Activated CD4-positive, alpha-beta T cell treated with anti-CD3 and anti-CD28 coated beads, Interleukin-10, Interleukin-2, amounts not matched to agents 100 ng/mL and 50 ng/mL, durations not matched to agents 16 hours and 8 hours (primary cell): Measurements from ENCODE around the gene SMAD2.

Experiments
- DNase-seq: peaks from one replicate; pipeline ENCODE4 v3.0.0-alpha.2; 2020

The SMAD2 gene

DNA sequence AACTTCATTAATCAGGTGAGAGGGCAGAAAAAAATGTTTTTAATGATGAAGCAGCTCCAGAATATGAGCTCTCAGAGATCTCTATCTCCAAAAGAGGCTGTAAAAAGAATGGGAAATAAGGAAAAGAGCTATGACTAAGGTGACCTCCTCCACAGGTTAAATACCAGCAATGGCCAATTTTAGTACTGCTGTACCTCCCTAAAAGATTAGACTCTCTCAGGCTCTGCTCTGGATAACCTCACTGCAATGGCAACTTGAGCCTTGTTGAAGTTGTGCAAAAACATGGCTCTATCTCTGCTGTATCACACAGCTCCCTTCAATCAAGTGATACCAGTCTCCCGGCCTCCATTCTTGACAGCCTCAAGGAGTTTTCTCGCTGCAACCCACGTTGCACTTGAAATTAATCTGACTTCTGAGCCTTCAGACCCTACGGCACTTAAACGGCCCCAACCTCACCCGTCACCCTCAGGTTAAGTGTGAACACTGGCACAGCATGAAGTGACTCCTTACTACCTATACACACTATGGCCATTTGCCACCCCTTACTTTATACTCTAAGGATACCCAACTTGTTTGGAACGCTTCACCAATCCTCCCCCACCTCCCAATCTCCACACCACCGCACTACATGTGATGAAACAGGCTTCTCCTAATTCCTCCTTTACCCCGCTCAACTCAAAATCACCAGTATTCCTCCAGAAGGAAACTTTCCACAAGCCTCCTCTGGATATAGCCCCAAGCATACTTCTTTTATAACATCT, 36.3 kb downstream of the SMAD2 start:
- no peak for DNase-seq

GRCh38 chr18:47893047-47893446, 37.4 kb downstream of the SMAD2 start:
- no peak for DNase-seq

DNA sequence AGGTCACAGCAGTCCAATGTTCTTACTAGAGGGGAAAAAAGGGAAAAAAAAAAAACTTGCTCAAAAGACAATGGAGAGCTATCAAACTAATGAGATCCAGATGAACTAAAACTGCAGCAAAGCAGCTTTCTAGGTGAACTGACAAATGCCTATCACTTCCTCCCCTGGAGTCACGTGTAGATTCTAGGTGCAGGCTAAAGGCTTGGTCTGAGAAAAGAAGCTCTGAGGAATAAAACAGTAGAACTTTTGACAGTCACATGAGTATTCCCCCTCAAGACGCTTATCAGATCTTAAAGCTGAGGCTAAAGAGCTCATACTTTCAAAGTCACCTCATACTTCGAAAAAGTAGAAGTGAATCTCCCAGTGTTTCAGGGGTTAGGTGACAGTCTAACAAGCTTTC, 42.3 kb downstream of the SMAD2 start:
- DNase-seq, result no peak

- DNase-seq, result no peak
Observed at GRCh38 chr18:47887227-47887626, 43.2 kb downstream of the SMAD2 start.

DNA sequence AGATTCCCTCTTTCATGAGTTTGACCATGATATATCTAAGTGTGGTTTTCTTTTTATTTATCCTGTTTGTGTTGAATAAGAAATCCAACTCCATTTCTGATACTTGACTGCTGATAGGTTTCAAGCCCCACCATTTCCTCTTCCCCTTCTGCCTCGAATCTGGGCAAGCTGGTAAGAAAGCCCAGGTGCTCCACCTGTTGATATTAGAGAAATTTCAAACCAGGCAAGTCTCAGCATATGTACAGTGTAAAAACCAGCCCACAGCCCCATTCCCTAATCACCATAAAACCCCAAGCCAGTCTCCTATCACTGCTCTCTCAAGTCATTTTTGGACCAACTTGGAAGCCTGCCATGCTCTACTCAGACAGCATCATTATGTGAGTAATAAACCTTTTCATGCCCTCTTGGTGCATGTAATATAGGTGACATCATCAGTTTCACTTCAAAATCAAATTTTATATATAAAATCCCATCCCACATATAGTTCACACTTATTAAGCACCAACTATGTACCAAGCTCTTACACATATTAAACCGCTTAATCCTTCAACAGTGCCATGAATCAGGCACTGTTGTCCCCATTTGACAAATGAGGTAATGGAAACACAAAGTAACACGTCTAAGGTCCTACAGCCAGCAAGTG, 46.6 kb downstream of the SMAD2 start:
- DNase-seq, result no peak

GRCh38 chr18:47882641-47883040, 47.8 kb downstream of the SMAD2 start:
- no peak for DNase-seq

GRCh38 chr18:47881752-47882455, 48.6 kb downstream of the SMAD2 start:
- DNase-seq, result no peak

DNA sequence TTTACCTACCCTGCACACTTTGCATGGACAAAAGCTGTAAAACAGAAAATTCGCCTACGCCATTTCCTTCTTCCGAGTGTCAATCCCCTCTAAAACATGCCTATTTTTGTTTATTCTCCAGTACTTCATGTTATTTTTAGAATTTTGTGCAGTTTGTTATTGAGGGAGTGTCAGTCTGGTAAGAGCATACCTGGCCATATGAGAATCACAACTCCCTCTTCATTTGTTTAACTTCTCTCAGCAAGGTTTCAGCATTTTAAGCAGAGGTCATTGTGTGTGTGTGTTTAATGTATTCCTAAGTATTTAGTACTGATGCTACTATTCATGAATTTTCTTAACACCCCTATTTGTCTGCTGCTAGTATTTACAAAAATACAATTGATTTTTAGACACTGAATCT, 49.4 kb downstream of the SMAD2 start:
- DNase-seq, result no peak

DNA sequence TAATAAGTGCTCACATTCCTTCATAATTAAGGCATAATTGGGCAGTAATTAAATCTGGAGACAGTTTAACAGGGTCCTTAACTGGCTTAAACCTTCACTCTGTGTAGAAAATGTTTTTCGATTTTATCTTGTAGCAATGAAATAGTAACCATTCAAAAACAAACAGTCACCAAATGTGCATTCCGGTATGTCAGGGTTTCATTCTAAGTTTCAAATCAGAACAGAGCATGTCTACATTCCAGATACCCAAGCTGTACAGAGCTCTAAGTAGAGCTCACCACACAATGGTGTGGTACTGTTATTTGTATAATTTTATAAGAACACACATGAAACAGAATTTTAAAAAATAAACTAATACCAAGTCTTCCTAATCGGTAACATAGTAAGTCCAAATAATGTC, 52.6 kb downstream of the SMAD2 start:
- no peak for DNase-seq

GRCh38 chr18:47876813-47877212, 53.6 kb downstream of the SMAD2 start:
- DNase-seq, result no peak

DNA sequence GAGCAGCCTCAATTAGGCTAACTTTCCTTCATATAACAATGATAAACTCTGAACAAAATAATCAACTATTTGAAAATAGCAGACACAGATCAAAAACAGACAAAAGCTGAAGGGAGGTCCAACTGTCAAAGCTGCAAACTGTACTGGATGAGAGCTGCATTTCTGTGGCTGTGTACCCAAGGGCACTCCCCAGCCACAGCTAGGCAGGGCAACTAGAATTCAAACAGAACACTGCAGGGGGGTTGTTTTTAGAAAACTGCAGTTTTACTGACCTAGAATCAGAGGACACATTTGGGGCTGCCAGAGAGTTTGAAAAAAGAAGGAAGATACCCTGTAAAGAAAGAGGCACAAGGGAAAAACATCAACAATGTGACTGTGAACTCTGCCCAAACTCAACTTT, 56.8 kb downstream of the SMAD2 start:
- no peak for DNase-seq

DNA sequence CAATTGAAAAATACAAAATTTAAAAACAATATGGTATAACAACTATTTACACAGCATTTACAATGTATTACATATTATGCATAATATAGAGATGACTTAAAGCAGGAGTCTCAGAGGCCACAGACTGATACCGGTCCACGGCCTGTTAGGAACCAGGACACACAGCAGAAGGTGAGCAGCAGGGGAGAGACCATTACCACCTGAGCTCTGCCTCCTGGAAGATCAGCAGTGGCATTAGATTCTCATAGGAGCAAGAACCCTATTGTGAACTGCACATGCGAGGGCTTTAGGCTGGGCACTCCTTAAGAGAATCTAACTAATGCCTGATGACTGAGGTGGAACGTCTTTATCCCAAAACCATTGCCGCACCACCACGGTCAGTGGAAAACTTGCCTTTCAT, 58.0 kb downstream of the SMAD2 start:
- DNase-seq, result no peak

DNA sequence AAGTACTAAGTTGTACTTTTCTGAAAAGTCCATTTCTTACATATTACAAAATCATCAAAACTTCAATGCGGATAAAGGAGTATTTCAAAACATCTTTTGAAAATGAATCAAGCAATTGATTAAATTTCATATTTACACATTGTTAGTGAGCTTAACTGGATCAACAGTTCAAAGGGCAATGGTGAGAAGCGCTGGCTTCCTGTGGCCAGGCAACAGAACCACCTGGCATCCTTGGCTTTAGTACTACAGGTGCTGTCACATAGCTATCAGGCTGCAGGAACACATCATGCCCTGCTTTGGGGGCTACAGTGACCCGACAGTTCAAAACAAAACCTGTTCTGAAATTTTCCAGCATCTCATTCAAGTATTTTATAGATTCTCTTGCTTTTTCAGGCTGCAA, 59.2 kb downstream of the SMAD2 start:
- no peak for DNase-seq

- DNase-seq, result no peak
Observed at GRCh38 chr18:47870605-47871004, 59.9 kb downstream of the SMAD2 start.

- no peak for DNase-seq
Observed at GRCh38 chr18:47868744-47869143, 61.7 kb downstream of the SMAD2 start.

GRCh38 chr18:47865183-47865582, 65.3 kb downstream of the SMAD2 start:
- no peak for DNase-seq

- no peak for DNase-seq
Observed at GRCh38 chr18:47863041-47863440, 67.4 kb downstream of the SMAD2 start.

DNA sequence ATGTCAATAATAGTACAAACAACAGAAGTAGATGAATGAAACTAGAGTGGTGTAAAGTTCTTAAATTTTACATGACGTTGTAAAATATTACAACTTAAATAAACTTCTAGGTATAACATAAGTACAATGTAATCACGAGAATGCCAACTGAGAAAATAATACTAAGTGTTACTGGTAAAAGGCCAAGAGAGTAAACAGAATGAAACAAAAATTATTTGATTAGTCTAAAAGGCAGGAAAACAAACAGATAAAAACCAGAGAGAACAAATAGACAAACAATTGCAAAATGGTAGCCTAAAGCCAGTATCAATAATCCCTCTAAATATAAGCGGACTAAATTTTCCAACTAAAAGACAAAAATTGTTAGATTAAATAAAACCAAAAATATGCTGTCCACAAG, 71.9 kb downstream of the SMAD2 start:
- no peak for DNase-seq

GRCh38 chr18:47847635-47848034, 82.8 kb downstream of the SMAD2 start:
- no peak for DNase-seq

DNA sequence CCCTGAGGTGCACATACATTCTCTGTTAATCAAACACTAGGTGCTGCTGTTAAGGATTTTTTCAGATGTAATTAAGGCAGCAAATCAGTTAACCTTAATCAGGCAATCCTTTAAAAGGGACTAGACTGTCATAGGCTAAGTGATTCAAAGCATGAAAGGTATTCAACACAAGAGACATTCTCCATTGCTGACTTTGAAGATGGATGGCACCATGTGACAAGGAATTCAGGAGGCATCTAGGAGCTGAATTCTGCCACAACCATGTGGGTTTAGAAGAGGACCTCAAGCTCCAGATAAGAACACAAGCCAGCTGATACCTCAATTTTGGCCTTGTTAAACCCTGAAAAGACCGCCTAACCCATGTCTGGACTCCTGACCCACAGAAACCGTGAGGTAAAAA, 84.0 kb downstream of the SMAD2 start:
- no peak for DNase-seq

DNA sequence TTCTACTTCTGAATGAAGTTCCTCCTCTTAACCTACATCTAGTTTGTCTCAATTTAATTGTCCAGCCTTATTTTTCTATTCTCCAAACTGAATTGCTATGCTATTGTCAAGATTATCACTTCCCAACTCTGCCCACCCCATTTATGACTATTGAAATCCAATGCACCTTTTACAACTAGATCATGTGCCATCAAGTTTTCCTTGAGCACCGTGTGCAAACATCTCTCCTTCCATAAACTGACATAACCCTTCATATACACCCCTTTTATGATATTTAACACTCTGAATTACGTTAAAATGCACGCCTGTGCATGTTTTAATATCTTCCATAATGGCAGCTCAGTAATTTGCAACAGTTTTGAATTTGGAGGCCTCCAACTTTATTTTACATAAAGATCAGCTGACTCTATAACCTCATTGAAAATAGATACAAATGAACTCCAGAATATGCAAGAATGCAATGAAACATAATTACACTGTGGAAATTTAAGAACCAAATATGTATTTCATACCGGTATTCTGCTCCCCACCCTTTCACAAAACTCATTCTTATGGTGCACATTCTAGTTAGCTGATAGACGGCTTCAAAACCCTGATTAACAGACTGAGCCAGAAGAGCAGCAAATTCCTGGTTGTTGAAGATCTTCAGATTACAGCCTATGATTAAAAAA, 85.5 kb downstream of the SMAD2 start:
- DNase-seq, result no peak

DNA sequence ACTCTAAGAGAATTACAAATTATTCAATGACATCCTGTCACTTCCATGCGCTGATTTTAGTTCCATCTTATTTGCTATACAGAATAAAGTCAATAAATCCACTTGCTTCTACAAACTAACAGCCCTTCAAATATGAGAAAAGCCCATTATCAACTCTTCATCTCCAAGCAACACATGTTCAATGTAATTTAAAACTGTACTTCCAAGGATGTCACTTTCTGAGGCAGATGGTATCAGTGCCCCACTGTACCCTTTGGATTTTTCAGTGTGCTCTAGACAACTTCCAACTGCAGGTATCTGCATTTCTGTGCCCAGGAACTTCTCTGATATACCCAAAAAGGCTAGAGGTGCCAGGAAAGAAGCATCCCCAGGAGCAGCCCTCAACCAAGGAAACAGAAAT, 87.6 kb downstream of the SMAD2 start:
- DNase-seq, result no peak

DNA sequence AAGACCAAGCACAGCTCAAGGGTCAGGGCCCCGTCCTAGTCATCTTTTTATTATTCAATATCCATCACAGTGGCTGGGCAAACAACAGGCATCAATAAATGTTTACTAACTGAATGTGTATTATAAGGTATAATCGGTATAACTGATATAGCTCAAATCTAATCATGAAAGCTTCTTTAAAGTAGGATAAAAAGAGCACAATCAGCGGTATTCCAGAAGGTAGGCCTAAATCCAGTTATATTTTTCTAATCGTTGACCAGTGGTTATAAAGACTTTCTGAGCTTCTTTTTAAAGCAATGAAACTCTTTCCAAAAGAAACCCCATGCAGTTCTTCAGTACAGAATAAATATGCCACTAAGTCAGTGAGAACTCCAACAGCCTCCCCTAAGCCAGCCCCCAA, 92.1 kb downstream of the SMAD2 start:
- DNase-seq, result no peak

DNA sequence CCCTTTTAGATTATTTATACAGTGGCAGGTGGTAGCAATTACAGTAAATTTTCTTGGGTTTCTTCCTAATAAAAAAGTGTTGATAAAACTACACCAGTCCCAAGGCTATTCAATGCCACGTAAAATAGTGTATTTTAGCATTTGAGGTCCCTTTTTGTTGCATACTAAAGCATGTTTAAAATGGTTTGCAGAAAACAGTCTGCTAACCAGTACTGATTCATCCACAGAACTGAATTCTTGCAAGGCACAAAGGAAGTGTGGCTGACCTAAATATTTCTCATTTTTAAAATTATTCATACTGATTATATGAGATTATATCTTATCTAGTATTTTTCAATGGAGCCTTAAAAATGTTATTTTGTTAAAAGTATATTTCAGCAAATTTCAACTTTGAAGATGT, 98.1 kb downstream of the SMAD2 start:
- DNase-seq, result no peak
